ENCODE data around the gene ALOX12. TPM values are rescaled to one million over a fixed set of nuclear protein-coding genes. Genes with fewer than 3 reads are reported as not detected.
A peak's percentile ranks its signal among the peaks of the same experiment; 100 is the strongest.

ALOX12 gene
- total RNA-seq, 3 donors from 2014 or later, result not detected

- no peaks in the 10 kb centered on the region for H3K27me3 ChIP-seq
- intact Hi-C loops (cut with DNase I; ENCODE audit: low total_unique reads), result no loop called here
- peak in 1 of 3 donors; percentile 55 for TF ChIP-seq POLR2AphosphoS5 (IDR thresholded peaks at IDR 0.05)
- TF ChIP-seq CTCF (IDR thresholded peaks at IDR 0.05), result no peak
- H3K36me3 ChIP-seq, result no peaks in the 10 kb centered on the region
- H3K27ac ChIP-seq, result peak overlapping the region; percentile 97 to 100
- DNase-seq (ENCODE audit: low spot score in 2 of 2), result no peak
- peaks cover 24 to 28% of the 10 kb centered on the region in 2 donors for H3K4me1 ChIP-seq
- peak overlapping the region; percentile 67 to 93 (median 87) for H3K4me3 ChIP-seq
- H3K9me3 ChIP-seq, result no peaks in the 10 kb centered on the region
Observed at GRCh38 chr17:7014995-7015958, 19.4 kb downstream of the ALOX12 start.

GRCh38 chr17:7016418-7016817 is 20.6 kb downstream of the ALOX12 start:
- H3K4me1 ChIP-seq, result peaks cover 18 to 21% of the 10 kb centered on the region in 2 donors
- TF ChIP-seq POLR2AphosphoS5 (IDR thresholded peaks at IDR 0.05) (no peak), POLR2A (IDR thresholded peaks at IDR 0.05) (no peak), CTCF (IDR thresholded peaks at IDR 0.05) (no peak)
- no peaks in the 10 kb centered on the region for H3K27me3 ChIP-seq
- H3K4me3 ChIP-seq, result peak overlapping the region in 1 of 3 donors; percentile 84
- intact Hi-C loops (cut with DNase I; ENCODE audit: low total_unique reads), result no loop called here
- H3K27ac ChIP-seq, result peak overlapping the region; percentile 97 to 100
- H3K9me3 ChIP-seq, result no peaks in the 10 kb centered on the region
- no peak for DNase-seq (ENCODE audit: low spot score in 2 of 2)
- H3K36me3 ChIP-seq, result no peaks in the 10 kb centered on the region

GRCh38 chr17:7016886-7017826 is 21.3 kb downstream of the ALOX12 start:
- peak overlapping the region; percentile 67 to 84 (median 70) for H3K4me3 ChIP-seq
- TF ChIP-seq CTCF (IDR thresholded peaks at IDR 0.05), result no peak
- TF ChIP-seq POLR2AphosphoS5 (IDR thresholded peaks at IDR 0.05), result no peak
- peaks cover 18 to 21% of the 10 kb centered on the region in 2 donors for H3K4me1 ChIP-seq
- H3K27ac ChIP-seq, result peak overlapping the region; percentile 97 to 100
- no peaks in the 10 kb centered on the region for H3K27me3 ChIP-seq
- intact Hi-C loops (cut with DNase I; ENCODE audit: low total_unique reads), result no loop called here
- H3K9me3 ChIP-seq, result no peaks in the 10 kb centered on the region
- no peaks in the 10 kb centered on the region for H3K36me3 ChIP-seq
- DNase-seq (ENCODE audit: low spot score in 2 of 2), result no peak

- TF ChIP-seq POLR2A (IDR thresholded peaks at IDR 0.05) (no peak), CTCF (IDR thresholded peaks at IDR 0.05) (no peak), POLR2AphosphoS5 (IDR thresholded peaks at IDR 0.05) (no peak)
- intact Hi-C loops (cut with DNase I; ENCODE audit: low total_unique reads), result no loop called here
- H3K36me3 ChIP-seq, result no peaks in the 10 kb centered on the region
- peak overlapping the region; percentile 67 to 84 (median 70) for H3K4me3 ChIP-seq
- H3K27me3 ChIP-seq, result no peaks in the 10 kb centered on the region
- no peaks in the 10 kb centered on the region for H3K9me3 ChIP-seq
- peaks cover 18 to 21% of the 10 kb centered on the region in 2 donors for H3K4me1 ChIP-seq
- H3K27ac ChIP-seq, result peak overlapping the region; percentile 97 to 100
- no peak for DNase-seq (ENCODE audit: low spot score in 2 of 2)
Observed at GRCh38 chr17:7017827-7018200, 22.0 kb downstream of the ALOX12 start.
